HG03025 (cell line): Measurements from ENCODE around the gene NBDY.
"Not testable (repeated sequence)": the region's sequence is repeated elsewhere in the genome, so short reads cannot be mapped to it uniquely, and the experiment has no call there.

ENCODE experiments used
- ATAC-seq: cut with Tn5 transposase; IDR thresholded peaks from one replicate; pipeline ENCODE4 v1.9.1; 2021; ENCODE audit warnings: mild to moderate bottlenecking, moderate library complexity; ENCODE audit not compliant: unreplicated experiment, low FRiP score

NBDY gene

GRCh38 chrX:56764153-56764974 is 35.3 kb downstream of the NBDY start:
- peak; percentile 45 for ATAC-seq

DNA sequence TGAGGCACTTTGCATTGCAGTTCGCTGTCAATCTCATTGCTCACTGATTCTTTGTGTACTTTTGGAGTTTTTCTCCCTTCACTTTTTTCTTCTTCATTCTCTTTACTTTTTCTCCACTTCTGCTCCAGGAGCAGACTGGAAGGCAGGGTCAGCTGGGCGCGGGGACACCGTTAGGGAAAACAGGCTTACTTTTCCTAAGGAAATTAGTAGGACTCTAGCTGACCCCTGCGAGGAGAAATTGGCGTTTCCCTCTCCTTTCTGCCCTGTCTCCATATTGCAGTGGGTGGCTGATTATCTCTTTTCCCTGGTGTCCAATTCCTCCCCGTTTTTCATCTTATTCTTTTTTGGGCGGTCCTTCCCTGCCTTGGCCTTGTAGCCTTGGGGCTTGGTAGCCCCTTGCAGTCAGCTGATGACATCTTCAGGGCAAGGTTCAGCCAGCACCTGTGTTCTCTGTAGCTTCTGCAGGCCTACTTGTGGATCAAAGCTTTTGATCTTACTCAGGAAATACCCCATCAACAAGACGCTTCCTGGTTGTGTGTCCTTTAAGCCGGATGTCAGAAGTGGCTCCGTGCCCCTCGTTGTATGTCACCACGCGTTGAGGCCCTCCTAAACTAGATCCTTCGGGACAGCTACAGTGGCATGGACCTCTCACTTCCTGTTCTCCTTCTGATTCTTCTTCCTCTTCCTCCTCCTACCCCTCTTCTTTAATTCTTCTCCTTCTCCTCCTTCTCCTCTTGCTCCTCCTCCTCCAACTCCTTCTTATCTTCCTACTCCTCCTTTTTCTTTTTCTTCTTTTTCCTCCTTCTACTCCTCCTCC is 36.1 kb downstream of the NBDY start:
- no peak for ATAC-seq

GRCh38 chrX:56765811-56766553 is 36.9 kb downstream of the NBDY start:
- ATAC-seq: no peak

DNA sequence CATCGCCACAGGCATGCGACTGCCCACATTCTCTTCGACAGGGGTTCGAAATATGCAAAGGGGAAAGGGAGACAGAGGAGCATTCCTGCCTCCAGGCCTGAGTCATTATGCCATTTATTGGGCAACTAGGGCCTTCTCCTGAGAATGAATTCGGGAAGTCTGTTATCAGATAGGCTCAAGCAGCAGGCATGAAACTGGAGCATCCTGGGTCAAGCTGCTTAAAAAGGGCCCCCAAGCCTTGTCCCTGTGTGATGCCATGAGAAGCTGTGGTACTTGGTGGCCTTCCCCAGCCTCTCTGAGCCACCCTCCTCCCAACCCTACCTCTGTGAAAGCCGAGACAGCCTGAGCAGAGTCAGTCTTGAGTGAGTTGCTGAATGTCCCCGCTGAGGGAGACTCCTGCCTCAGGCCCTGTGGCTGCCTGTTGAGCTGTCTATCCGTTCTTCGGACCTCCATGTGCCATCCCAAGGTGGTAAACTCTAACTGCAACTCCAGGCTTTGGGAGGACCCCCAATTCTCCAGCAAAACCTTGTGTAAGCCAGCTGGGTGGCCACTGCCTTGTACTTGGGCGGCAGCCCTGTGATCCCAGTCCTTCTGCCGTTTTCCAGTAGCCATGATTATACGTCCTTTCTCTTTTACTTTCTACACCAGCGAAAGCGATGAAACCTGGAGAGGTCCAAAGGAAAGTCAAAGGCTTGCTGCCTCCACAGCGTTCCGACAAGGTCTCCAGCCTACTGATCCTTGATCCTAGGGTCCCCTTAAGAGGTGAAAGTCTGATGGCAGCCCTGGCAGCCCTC is 37.7 kb downstream of the NBDY start:
- ATAC-seq: no peak

GRCh38 chrX:56767348-56768119 is 38.5 kb downstream of the NBDY start:
- peak; percentile 17 for ATAC-seq

- ATAC-seq: peak; percentile 13
Measured at GRCh38 chrX:56768120-56768660, 39.1 kb downstream of the NBDY start.

DNA sequence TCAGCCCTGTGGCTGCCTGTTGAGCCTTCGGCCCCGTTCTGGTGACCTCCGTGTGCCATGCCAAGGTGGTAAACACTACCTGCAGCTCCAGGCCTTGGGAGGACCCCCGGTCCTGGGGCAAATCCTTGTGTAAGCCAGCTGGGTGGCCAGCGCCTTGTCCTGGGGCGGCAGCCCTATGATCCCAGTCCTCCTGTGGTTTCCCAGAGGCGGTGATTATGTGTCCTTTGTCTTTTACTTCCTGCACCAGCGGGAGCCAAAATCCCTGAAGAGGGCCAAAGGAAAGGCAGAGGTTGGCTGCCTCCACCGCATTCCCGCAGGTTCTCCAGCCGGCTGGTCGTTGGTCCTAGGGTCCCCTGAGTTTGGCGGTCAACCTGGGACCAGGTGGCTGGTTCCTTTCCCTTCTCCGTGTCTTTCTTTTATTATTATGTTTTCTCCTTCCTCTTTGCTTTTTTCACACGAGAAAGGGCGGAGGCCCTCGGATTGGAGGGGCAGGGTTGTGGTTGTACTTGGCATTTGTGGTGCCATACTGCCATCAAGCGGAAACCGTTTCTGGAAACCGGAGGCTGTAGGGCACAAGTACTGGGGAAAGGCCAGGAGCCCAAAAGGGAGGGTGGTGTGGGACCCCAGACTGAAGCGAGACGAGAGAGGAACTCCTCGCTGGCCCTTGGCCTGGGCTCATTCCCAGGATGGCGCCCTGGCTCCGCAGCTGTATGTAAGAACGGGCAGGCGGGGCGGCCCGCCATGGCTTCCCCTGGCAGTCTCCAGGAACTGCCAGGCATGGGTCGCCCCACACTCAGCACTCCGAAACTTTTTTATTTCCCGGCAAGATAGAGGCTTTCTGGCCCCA is 43.9 kb downstream of the NBDY start:
- peak; percentile 42 for ATAC-seq

- ATAC-seq: peak; percentile 16
Measured at GRCh38 chrX:56773522-56774060, 44.5 kb downstream of the NBDY start.

- ATAC-seq: peak; percentile 34
Measured at GRCh38 chrX:56778099-56778923, 49.3 kb downstream of the NBDY start.

DNA sequence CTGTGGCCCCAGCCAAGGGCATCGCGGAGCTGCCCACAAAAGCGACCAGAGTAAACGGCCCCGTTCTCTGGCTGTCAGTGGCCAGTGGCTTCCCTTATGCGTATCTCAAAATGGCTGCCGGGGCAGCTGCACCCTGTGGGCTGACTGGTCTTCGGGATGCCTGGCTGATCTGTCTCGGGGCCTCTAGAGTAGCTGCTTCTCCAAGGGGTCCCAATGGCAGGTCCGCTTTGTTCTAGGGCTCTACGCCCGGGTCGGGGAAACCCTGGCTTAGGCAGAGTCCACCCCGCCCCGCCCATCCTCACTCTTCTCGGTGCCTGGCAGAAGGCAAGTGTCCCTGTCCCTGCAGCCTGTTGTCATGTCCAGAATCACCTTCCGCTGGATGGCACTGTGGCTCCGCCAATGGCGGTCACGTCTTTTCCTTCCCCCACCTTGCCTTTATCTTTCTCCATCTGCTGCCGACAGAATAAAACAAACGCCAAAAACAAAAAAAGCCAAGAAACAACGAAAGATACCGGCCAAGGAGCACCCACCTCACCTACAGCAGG is 50.0 kb downstream of the NBDY start:
- ATAC-seq: peak; percentile 36

DNA sequence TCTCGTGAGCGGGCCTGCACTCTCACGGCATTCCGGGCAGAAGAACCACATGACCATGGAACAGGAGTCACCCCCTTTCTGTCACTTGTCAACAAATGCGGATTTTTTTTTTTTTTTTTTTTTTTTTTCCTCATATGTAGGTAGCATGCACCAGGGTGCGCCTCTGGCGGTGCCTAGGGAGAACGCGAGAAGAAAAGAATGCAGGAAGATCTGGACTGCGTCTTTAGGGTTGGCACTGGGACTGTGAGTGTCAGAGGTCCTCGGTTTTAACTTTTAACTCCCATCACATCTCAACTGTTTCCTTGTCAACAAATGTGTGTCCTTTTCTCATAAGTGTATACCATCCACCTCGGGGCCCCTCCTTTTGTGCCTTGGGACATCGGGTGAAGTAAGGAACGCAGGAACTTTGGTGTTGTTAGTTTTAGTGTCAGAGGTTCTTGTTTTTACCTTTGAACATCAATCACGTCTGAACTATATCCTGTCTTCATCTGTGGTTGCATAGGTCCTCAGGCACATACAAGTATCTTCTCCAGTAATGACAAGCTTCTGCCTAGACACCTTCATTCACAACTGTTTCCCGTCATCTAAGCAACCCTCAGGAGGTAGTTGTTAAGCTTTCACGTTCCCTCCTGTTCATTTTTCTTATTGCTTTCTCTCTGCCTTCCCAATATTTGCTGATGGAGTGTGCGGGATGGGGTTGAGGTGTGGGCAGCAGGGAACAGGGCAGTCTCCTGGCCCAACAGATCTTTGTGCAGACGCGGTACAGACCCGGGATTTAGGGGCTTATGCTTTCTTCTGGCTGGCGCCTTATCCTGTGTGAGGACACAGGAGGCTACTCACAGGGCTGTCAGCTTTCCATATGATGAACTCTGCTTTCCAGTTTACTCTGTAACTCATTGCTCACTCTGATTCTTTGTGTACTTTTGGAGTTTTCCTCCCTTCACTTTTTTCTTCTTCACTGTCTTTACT is 51.9 kb downstream of the NBDY start:
- ATAC-seq: not testable (repeated sequence)

DNA sequence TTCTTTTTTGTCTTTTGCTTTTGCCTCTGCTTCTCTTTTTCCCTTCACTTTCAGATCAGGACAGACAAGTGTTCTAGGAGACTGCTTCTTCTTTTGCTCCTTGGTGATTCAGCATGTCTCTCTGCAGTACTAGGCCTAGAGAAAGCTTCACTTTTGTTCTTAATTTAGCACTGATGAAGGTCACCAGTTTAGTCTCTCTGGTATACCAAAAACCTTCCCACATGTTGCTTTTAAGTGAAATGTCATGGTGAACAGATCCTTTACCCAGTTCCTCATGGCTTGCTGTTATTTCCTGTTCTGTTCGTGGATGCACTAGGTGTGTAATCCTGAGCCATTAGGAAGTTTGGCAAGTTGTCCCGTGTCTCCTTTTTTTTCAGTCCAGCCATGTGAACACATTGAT is 53.3 kb downstream of the NBDY start:
- ATAC-seq: no peak

- ATAC-seq: no peak
Measured at GRCh38 chrX:56782791-56783449, 53.9 kb downstream of the NBDY start.

GRCh38 chrX:56783450-56783831 is 54.4 kb downstream of the NBDY start:
- no peak for ATAC-seq

GRCh38 chrX:56783996-56784620 is 55.1 kb downstream of the NBDY start:
- no peak for ATAC-seq
